HG02981 (cell line): ENCODE data around the gene PPP2R2C.

ENCODE experiments used
- ATAC-seq: cut with Tn5 transposase; IDR thresholded peaks from one replicate; pipeline ENCODE4 v1.9.1; 2021; ENCODE audit warnings: mild to moderate bottlenecking, moderate library complexity; ENCODE audit not compliant: unreplicated experiment

The PPP2R2C gene

DNA sequence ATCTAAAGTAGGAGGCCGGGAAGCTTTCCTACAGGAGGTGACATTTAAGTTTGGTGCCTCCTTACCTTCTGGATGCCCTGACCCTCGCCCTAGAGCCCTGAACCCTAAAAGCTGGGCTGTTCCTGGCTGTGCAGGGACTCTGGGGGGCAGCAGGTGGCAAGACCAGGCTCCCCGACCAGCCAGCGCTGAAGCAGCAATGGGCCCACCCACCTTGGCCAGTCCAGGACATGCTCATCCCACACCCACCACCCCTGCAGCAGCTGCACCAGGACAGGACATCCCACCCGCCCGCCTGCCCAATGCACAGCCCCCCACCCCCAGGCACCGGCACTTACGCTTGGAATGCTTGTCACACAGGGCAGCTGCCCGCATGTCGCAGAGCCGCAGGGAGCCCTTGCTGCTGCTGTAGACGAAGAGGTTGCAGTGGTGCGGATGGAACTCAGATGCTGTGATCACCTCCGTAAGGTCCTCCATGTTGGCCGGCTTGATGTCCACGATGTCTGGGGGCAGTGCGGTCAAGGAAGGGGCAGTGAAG lies 124.8 kb downstream of the PPP2R2C start:
- ATAC-seq, result no peak

DNA sequence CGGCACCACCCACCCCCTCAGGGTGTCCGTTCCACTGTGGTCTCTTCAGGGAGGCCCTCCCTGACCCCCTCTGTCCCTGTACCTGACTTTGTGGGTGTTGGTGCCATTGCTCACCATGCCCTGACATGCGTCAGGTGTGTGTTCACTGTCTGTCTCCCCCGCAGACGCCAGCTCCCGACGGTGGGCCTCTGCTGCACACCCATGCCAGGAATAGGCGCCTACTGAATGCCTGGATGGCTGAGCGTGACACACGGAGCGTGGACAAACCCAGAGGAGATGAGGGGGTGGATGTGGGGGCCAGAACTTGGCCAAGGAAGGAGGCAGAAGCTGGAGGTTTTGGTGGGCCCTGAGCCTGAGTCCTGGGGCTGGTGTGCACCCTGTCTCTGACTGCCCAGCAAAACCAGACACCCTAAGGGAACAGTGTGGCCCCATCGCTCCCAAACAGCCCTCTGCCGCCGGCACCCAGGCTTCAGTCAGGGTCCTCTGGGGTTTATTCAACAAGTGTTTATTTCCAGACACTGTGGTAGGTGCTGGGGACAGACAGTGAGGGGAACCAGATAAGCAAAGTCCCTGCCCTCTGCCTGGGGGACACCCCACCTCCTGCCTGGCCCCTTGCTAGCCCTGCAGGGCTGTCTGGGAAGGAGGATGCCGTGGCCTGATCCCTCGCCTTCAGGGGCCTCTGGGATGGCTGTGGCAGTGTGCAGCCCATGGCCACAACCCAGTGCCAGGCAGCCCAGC lies 125.9 kb downstream of the PPP2R2C start:
- ATAC-seq, result no peak

- ATAC-seq, result no peak
These were observed 126.5 kb downstream of the PPP2R2C start for GRCh38 chr4:6345866-6346265.

DNA sequence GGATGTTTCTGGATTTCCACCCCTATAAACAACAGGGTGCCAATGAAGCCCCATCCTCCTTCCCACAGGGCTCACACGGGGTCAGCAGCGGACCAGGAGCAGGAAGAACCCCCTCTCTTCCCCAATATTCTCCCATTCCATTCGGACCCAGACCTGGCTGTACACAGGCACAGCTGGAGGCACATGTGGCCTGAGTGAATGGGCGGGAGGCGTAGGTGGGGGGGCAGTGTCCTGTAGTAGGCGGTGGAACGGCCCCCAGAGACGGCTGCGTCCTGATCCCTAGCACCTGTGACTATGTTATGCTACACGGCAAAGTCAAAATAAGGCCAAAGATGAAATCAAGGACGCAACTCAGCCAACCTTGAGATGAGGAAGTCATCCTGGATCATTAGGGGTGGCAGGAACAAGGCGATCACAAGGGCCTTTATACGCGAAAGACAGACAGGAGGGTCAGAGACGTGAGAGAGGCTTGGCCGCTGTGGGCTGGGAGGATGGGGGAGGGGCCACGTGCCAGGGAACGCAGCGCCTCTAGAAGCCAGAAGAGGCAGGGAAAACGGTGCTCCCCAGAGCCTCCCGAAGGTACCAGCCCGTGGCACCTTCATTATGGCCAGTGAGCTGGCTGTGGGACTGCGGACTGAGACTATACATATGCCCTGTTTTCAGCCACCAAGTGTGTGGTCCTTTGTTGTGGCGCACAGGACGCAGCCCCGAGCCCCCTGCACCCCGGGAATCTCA lies 127.2 kb downstream of the PPP2R2C start:
- no peak for ATAC-seq

GRCh38 chr4:6343939-6344408 lies 128.4 kb downstream of the PPP2R2C start:
- no peak for ATAC-seq

GRCh38 chr4:6342530-6343293 lies 129.7 kb downstream of the PPP2R2C start:
- no peak for ATAC-seq

GRCh38 chr4:6341696-6342095 lies 130.7 kb downstream of the PPP2R2C start:
- ATAC-seq, result no peak

DNA sequence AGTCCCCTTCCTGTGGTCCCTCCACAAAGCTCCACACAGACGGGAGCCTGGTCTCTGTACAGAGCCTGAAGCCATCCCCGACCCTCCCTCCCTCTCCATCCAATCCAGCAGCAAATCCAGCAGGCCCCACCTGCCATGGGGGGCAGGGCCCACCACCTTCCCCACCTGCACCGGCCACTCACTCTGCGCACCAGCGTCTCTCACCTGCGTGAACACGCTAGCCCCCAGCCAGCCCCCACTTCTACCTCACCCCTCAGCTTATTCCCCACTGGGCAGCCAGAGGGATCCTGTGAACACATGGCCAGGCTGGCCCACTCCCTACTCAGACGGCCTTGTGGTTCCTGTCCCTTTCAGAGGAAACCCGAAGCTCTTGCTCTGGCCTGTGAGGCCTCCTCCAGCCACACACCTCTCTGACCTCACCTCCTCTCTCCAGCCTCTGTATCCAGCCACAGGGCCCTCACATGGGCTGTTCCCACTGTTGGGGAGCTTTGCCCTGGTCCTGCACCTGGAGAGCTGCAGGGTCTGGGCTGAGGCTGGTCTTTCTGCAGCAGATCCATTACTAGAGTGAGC lies 131.9 kb downstream of the PPP2R2C start:
- no peak for ATAC-seq

- no peak for ATAC-seq
These were observed 132.5 kb downstream of the PPP2R2C start for GRCh38 chr4:6339818-6340445.

- ATAC-seq, result no peak
These were observed 133.2 kb downstream of the PPP2R2C start for GRCh38 chr4:6338951-6339817.

DNA sequence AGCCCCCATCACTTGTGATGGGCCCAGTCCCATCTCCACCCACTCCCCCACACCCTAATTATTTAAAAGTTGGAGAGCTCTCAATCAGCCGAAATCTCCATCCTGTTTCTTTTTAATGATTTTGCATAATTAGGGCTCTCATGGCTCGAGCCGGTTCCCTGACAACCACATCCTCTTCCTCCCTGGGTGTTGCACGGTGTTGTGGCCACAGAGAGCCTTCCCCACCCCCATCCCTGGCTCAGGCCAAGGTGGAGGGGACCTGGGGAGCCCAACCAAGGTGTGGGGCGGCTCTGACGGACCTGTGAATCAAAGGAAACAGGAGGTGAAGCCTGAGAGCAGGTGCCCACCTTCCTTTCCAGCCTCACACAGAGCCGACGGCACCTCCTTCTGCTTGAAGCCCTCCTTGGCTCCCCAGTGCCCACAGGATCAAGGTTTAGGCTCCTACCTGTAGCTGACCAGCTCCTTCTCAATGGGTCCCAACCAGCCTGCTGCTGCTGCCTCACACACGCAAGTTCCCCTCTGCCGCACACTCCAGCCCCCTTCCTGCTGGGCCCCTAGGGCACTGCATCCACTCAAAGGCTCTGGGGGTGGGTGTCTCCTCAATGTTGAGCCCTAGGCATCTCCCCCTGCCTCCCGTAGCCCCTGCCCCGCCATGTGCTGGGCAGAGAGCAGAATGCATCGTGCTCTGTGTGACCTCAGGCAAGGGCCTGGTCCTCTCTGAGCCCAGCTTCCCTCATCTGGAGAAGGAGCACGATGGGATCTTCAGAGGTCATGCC lies 134.1 kb downstream of the PPP2R2C start:
- ATAC-seq, result no peak

DNA sequence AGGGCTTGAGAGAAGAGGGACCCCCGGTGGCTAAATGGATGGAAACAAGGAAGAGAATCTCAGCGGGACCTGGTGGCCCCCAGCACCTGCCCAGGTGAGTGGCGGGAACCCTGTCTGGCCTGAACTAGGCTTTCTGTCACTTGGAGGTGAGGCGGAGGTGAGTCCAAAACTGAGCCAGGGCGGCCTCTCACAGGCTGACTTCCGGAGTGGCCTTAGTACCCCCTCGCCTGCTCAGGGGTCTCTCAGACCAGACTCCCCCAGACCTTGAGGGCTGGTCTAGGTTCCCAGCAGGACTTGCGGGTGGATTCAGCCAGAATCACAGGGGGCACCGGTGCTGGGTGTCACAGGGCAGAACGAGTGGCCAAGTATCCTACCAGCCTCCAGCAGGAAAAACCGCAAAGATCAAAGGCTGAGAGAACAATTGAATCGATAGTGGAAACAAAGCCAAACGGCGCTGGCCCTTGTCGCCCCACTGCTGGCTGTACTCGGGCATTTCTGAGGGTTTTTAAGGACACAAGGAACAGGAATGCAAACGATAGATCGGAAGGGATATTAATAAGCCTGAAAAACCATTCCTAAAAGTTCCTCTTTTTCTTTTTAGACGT lies 135.0 kb downstream of the PPP2R2C start:
- ATAC-seq, result no peak

- ATAC-seq, result no peak
These were observed 136.2 kb downstream of the PPP2R2C start for GRCh38 chr4:6336166-6336565.

GRCh38 chr4:6335040-6335590 lies 137.3 kb downstream of the PPP2R2C start:
- ATAC-seq, result no peak

DNA sequence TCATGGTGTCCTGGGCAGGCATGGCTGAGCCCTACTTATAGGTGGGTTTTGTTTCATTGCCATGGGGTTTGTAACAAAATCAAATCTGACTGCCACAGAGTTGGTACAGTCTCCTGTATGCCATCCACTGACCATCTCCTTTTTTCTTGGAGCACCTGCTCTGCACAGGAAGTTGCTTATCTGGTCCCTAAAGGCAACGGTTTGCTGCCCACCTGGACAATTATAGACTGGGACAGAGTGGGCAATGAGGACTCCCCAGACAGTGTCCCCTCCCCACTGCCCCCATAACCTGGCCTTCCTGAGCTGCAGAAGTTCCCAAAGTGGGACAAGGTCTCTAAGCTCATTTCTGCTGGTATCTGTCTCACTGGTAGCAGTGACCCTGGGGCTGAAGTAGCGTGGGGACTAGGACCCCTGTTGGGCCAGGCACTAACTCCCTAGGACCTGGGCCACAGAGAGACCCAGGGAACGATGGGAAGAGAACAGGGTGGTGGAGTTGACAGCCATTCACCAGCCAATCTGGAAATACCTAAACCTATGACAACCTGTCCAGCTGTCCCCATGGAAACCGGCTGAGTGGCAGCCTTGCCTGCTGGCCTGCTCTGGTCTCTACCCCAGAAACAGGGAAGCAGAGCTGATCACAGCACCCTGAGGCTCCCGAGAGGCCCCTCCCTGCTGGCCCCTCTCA lies 138.1 kb downstream of the PPP2R2C start:
- ATAC-seq, result no peak

GRCh38 chr4:6333301-6334202 lies 138.9 kb downstream of the PPP2R2C start:
- no peak for ATAC-seq

DNA sequence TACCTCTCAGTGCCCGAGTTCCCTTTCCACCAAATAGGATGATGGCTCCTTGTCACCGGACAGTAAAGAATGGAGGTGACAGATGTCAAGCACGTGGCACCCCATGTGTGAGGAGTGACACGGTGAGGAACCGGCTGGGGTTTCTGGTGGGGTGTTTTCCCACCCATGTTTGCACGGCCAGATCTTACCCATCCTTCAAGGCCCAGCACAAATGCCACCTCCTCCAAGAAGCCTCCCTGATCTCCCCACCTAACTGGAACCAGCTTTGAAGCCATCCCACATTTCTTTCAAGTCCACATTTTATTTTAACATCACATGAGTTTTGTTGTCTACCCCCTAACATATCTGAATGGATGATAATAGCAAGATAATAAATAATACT lies 139.8 kb downstream of the PPP2R2C start:
- no peak for ATAC-seq
